ENCODE data around the gene CNTNAP2.

The CNTNAP2 gene

GRCh38 chr7:147535701-147536111 is 1419.1 kb downstream of the CNTNAP2 start:
- H3K27me3 ChIP-seq (ENCODE audit: insufficient read depth, insufficient read length) = no peaks in the 10 kb centered on the region
- no peaks in the 10 kb centered on the region for H3K9me3 ChIP-seq (ENCODE audit: insufficient read depth, low read length)
- DNase-seq (ENCODE audit: low read depth, low spot score) = no peak
- H3K4me3 ChIP-seq (ENCODE audit: insufficient read length, low read depth) = no peak overlapping the region
- no peak overlapping the region for H3K9ac ChIP-seq (ENCODE audit: insufficient read length, low read depth)
- TF ChIP-seq YY1 (IDR thresholded peaks at IDR 0.05; ENCODE audit: insufficient read depth, insufficient read length) (no peak), SUZ12 (IDR thresholded peaks at IDR 0.05; ENCODE audit: extremely low read depth, insufficient read depth, insufficient read length) (no peak), ZNF274 (IDR thresholded peaks at IDR 0.05; ENCODE audit: low read depth, low read length) (no peak)
- H3K36me3 ChIP-seq (ENCODE audit: insufficient read depth, insufficient read length, low read length) = no peaks in the 10 kb centered on the region
- H3K4me1 ChIP-seq (ENCODE audit: insufficient read depth, insufficient read length) = no peaks in the 10 kb centered on the region

GRCh38 chr7:147539685-147540084 is 1423.1 kb downstream of the CNTNAP2 start:
- no peak for DNase-seq (ENCODE audit: low read depth, low spot score)
- H3K9ac ChIP-seq (ENCODE audit: insufficient read length, low read depth) = no peak overlapping the region
- no peak for TF ChIP-seq ZNF274 (IDR thresholded peaks at IDR 0.05; ENCODE audit: low read depth, low read length)
- no peak for TF ChIP-seq YY1 (IDR thresholded peaks at IDR 0.05; ENCODE audit: insufficient read depth, insufficient read length)
- TF ChIP-seq SUZ12 (IDR thresholded peaks at IDR 0.05; ENCODE audit: extremely low read depth, insufficient read depth, insufficient read length) = no peak
- no peaks in the 10 kb centered on the region for H3K27me3 ChIP-seq (ENCODE audit: insufficient read depth, insufficient read length)
- no peaks in the 10 kb centered on the region for H3K9me3 ChIP-seq (ENCODE audit: insufficient read depth, low read length)
- H3K4me3 ChIP-seq (ENCODE audit: insufficient read length, low read depth) = no peak overlapping the region
- H3K4me1 ChIP-seq (ENCODE audit: insufficient read depth, insufficient read length) = no peaks in the 10 kb centered on the region
- H3K36me3 ChIP-seq (ENCODE audit: insufficient read depth, insufficient read length, low read length) = no peaks in the 10 kb centered on the region

GRCh38 chr7:147540743-147541142 is 1424.1 kb downstream of the CNTNAP2 start:
- Histone ChIP-seq H3K9me3 (ENCODE audit: insufficient read depth, low read length) (peaks cover 7% of the 10 kb centered on the region), H3K36me3 (ENCODE audit: insufficient read depth, insufficient read length, low read length) (no peaks in the 10 kb centered on the region), H3K9ac (ENCODE audit: insufficient read length, low read depth) (no peak overlapping the region), H3K27me3 (ENCODE audit: insufficient read depth, insufficient read length) (no peaks in the 10 kb centered on the region), H3K4me1 (ENCODE audit: insufficient read depth, insufficient read length) (no peaks in the 10 kb centered on the region), H3K4me3 (ENCODE audit: insufficient read length, low read depth) (no peak overlapping the region)
- no peak for DNase-seq (ENCODE audit: low read depth, low spot score)
- TF ChIP-seq SUZ12 (IDR thresholded peaks at IDR 0.05; ENCODE audit: extremely low read depth, insufficient read depth, insufficient read length) = no peak

- no peaks in the 10 kb centered on the region for H3K27me3 ChIP-seq (ENCODE audit: insufficient read depth, insufficient read length)
- H3K9ac ChIP-seq (ENCODE audit: insufficient read length, low read depth) = no peak overlapping the region
- no peak for DNase-seq (ENCODE audit: low read depth, low spot score)
- no peaks in the 10 kb centered on the region for H3K4me1 ChIP-seq (ENCODE audit: insufficient read depth, insufficient read length)
- H3K4me3 ChIP-seq (ENCODE audit: insufficient read length, low read depth) = no peak overlapping the region
- no peaks in the 10 kb centered on the region for H3K36me3 ChIP-seq (ENCODE audit: insufficient read depth, insufficient read length, low read length)
- peaks cover 7% of the 10 kb centered on the region for H3K9me3 ChIP-seq (ENCODE audit: insufficient read depth, low read length)
- TF ChIP-seq SUZ12 (IDR thresholded peaks at IDR 0.05; ENCODE audit: extremely low read depth, insufficient read depth, insufficient read length) (no peak), ZNF274 (IDR thresholded peaks at IDR 0.05; ENCODE audit: low read depth, low read length) (no peak), YY1 (IDR thresholded peaks at IDR 0.05; ENCODE audit: insufficient read depth, insufficient read length) (no peak)
Measured at GRCh38 chr7:147541261-147541660, 1424.7 kb downstream of the CNTNAP2 start.

GRCh38 chr7:147547252-147547897 is 1430.8 kb downstream of the CNTNAP2 start:
- peak; percentile 64 for DNase-seq (ENCODE audit: low read depth, low spot score)
- no peak for TF ChIP-seq YY1 (IDR thresholded peaks at IDR 0.05; ENCODE audit: insufficient read depth, insufficient read length)
- Histone ChIP-seq H3K9me3 (ENCODE audit: insufficient read depth, low read length) (peaks cover 7% of the 10 kb centered on the region), H3K4me3 (ENCODE audit: insufficient read length, low read depth) (no peak overlapping the region), H3K27me3 (ENCODE audit: insufficient read depth, insufficient read length) (no peaks in the 10 kb centered on the region), H3K36me3 (ENCODE audit: insufficient read depth, insufficient read length, low read length) (no peaks in the 10 kb centered on the region), H3K4me1 (ENCODE audit: insufficient read depth, insufficient read length) (no peaks in the 10 kb centered on the region), H3K9ac (ENCODE audit: insufficient read length, low read depth) (no peak overlapping the region)

GRCh38 chr7:147556317-147556716 is 1439.7 kb downstream of the CNTNAP2 start:
- Histone ChIP-seq H3K9ac (ENCODE audit: insufficient read length, low read depth) (no peak overlapping the region), H3K36me3 (ENCODE audit: insufficient read depth, insufficient read length, low read length) (no peaks in the 10 kb centered on the region), H3K9me3 (ENCODE audit: insufficient read depth, low read length) (no peaks in the 10 kb centered on the region), H3K4me1 (ENCODE audit: insufficient read depth, insufficient read length) (no peaks in the 10 kb centered on the region), H3K27me3 (ENCODE audit: insufficient read depth, insufficient read length) (no peaks in the 10 kb centered on the region), H3K4me3 (ENCODE audit: insufficient read length, low read depth) (no peak overlapping the region)
- no peak for DNase-seq (ENCODE audit: low read depth, low spot score)
- TF ChIP-seq ZNF274 (IDR thresholded peaks at IDR 0.05; ENCODE audit: low read depth, low read length) = no peak
- TF ChIP-seq YY1 (IDR thresholded peaks at IDR 0.05; ENCODE audit: insufficient read depth, insufficient read length) = no peak

GRCh38 chr7:147563669-147564068 is 1447.1 kb downstream of the CNTNAP2 start:
- no peak for TF ChIP-seq YY1 (IDR thresholded peaks at IDR 0.05; ENCODE audit: insufficient read depth, insufficient read length)
- no peak for TF ChIP-seq SUZ12 (IDR thresholded peaks at IDR 0.05; ENCODE audit: extremely low read depth, insufficient read depth, insufficient read length)
- no peak for TF ChIP-seq ZNF274 (IDR thresholded peaks at IDR 0.05; ENCODE audit: low read depth, low read length)
- no peaks in the 10 kb centered on the region for H3K4me1 ChIP-seq (ENCODE audit: insufficient read depth, insufficient read length)
- H3K9me3 ChIP-seq (ENCODE audit: insufficient read depth, low read length) = no peaks in the 10 kb centered on the region
- no peaks in the 10 kb centered on the region for H3K36me3 ChIP-seq (ENCODE audit: insufficient read depth, insufficient read length, low read length)
- DNase-seq (ENCODE audit: low read depth, low spot score) = no peak
- H3K27me3 ChIP-seq (ENCODE audit: insufficient read depth, insufficient read length) = no peaks in the 10 kb centered on the region
- no peak overlapping the region for H3K4me3 ChIP-seq (ENCODE audit: insufficient read length, low read depth)
- H3K9ac ChIP-seq (ENCODE audit: insufficient read length, low read depth) = no peak overlapping the region
